Measurements from ENCODE around the gene HEATR5A. TPM values are rescaled to one million over a fixed set of nuclear protein-coding genes. Genes with fewer than 3 reads are reported as not detected.
"Not testable (repeated sequence)": the region's sequence is repeated elsewhere in the genome, so short reads cannot be mapped to it uniquely, and the experiment has no call there.

The HEATR5A gene
- polyA plus RNA-seq, 1 of the 3 experiments (the other 2 are of a cell fraction), result 7.1 TPM

- DNase-seq, result no peak
- H4K20me1 ChIP-seq (ENCODE audit: insufficient read depth), result no peaks in the 10 kb centered on the region
- WGBS (ENCODE audit: low lambda C conversion rate), result 87% methylated on average over 4 of the region's 4 CpGs
- peaks cover 0 to 5% of the 10 kb centered on the region in 2 experiments; a peak in 1 of 4 replicates for H3K4me1 ChIP-seq (ENCODE audit: control insufficient read depth in 1 of 2, insufficient read depth in 2 of 2, low read depth in 1 of 2, low read length in 1 of 2)
- ChIA-PET POLR2A (no interaction called here), CTCF (no interaction called here)
- no peaks in the 10 kb centered on the region for H3K27me3 ChIP-seq (ENCODE audit: insufficient read depth)
- no peak overlapping the region for H2AFZ ChIP-seq (ENCODE audit: low read depth)
- TF ChIP-seq, protein P1, sequence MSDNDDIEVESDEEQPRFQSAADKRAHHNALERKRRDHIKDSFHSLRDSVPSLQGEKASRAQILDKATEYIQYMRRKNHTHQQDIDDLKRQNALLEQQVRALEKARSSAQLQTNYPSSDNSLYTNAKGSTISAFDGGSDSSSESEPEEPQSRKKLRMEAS (IDR thresholded peaks at IDR 0.05; ENCODE audit: low read depth), result no peak
- TF ChIP-seq ZBTB33 (IDR thresholded peaks at IDR 0.05; ENCODE audit: borderline replicate concordance, low read depth) (no peak), TCF12 (IDR thresholded peaks at IDR 0.05) (no peak), GATA2 (CRISPR knock-in tag; IDR thresholded peaks at IDR 0.05) (no peak), RFX5 (IDR thresholded peaks at IDR 0.05; ENCODE audit: low read length) (no peak), NFIC (IDR thresholded peaks at IDR 0.05; ENCODE audit: borderline replicate concordance) (no peak), YY1 (IDR thresholded peaks at IDR 0.05; ENCODE audit: low read depth) (no peak), MEF2A (IDR thresholded peaks at IDR 0.05; ENCODE audit: borderline replicate concordance, low read depth) (no peak), SIN3A (IDR thresholded peaks at IDR 0.05; ENCODE audit: borderline replicate concordance, low read depth, low read length) (no peak), USF2 (IDR thresholded peaks at IDR 0.05; ENCODE audit: borderline replicate concordance, low read depth, low read length) (no peak), TEAD4 (IDR thresholded peaks at IDR 0.05; ENCODE audit: borderline replicate concordance, insufficient read depth) (no peak), RXRA (IDR thresholded peaks at IDR 0.05; ENCODE audit: borderline replicate concordance, low read depth) (no peak), EP300 (IDR thresholded peaks at IDR 0.05; ENCODE audit: borderline replicate concordance in 1 of 2, low read depth in 1 of 2, low read length in 1 of 2) (no peak), FOXM1 (IDR thresholded peaks at IDR 0.05; ENCODE audit: low read depth) (no peak), POLR2AphosphoS5 (IDR thresholded peaks at IDR 0.05; ENCODE audit: low read depth, low read length) (no peak)
- TF ChIP-seq, protein P2, sequence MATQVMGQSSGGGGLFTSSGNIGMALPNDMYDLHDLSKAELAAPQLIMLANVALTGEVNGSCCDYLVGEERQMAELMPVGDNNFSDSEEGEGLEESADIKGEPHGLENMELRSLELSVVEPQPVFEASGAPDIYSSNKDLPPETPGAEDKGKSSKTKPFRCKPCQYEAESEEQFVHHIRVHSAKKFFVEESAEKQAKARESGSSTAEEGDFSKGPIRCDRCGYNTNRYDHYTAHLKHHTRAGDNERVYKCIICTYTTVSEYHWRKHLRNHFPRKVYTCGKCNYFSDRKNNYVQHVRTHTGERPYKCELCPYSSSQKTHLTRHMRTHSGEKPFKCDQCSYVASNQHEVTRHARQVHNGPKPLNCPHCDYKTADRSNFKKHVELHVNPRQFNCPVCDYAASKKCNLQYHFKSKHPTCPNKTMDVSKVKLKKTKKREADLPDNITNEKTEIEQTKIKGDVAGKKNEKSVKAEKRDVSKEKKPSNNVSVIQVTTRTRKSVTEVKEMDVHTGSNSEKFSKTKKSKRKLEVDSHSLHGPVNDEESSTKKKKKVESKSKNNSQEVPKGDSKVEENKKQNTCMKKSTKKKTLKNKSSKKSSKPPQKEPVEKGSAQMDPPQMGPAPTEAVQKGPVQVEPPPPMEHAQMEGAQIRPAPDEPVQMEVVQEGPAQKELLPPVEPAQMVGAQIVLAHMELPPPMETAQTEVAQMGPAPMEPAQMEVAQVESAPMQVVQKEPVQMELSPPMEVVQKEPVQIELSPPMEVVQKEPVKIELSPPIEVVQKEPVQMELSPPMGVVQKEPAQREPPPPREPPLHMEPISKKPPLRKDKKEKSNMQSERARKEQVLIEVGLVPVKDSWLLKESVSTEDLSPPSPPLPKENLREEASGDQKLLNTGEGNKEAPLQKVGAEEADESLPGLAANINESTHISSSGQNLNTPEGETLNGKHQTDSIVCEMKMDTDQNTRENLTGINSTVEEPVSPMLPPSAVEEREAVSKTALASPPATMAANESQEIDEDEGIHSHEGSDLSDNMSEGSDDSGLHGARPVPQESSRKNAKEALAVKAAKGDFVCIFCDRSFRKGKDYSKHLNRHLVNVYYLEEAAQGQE (IDR thresholded peaks at IDR 0.05; ENCODE audit: low read depth, low read length), result no peak
- TF ChIP-seq, protein P3, sequence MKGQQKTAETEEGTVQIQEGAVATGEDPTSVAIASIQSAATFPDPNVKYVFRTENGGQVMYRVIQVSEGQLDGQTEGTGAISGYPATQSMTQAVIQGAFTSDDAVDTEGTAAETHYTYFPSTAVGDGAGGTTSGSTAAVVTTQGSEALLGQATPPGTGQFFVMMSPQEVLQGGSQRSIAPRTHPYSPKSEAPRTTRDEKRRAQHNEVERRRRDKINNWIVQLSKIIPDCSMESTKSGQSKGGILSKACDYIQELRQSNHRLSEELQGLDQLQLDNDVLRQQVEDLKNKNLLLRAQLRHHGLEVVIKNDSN (IDR thresholded peaks at IDR 0.05; ENCODE audit: borderline replicate concordance, low read depth), result no peak
- H3K36me3 ChIP-seq (replicated peaks in 1 of 2; ENCODE audit: control insufficient read depth in 1 of 2, insufficient read depth in 2 of 2, low read length in 1 of 2), result peaks cover 7 to 24% of the 10 kb centered on the region in 2 experiments
- no peaks in the 10 kb centered on the region for H3K9me3 ChIP-seq
- no peak overlapping the region for H3K27ac ChIP-seq (ENCODE audit: low read depth in 2 of 2, low read length in 1 of 2)
- no peaks in the 10 kb centered on the region for H3K79me2 ChIP-seq (ENCODE audit: insufficient read depth)
- no peak overlapping the region for H3K4me2 ChIP-seq
- H3K9me2 ChIP-seq, result no peaks in the 10 kb centered on the region
- H3F3A ChIP-seq (replicated peaks; ENCODE audit: insufficient read depth), result peaks cover 12% of the 10 kb centered on the region
- no peak overlapping the region for H3K9ac ChIP-seq
- no peak overlapping the region for H3K4me3 ChIP-seq (ENCODE audit: low read depth in 2 of 2, low read length in 1 of 2)
These were observed 57.6 kb downstream of the HEATR5A start for GRCh38 chr14:31362746-31363145.

- POLR2A ChIA-PET; H3K4me1 ChIP-seq (ENCODE audit: control insufficient read depth in 1 of 2, insufficient read depth in 2 of 2, low read depth in 1 of 2, low read length in 1 of 2); H3K4me2 ChIP-seq; H3K27me3 ChIP-seq (ENCODE audit: insufficient read depth); H3K4me3 ChIP-seq (ENCODE audit: low read depth in 2 of 2, low read length in 1 of 2); H3K9me3 ChIP-seq; H3K9me2 ChIP-seq; CTCF ChIA-PET; H2AFZ ChIP-seq (ENCODE audit: low read depth); DNase-seq; H4K20me1 ChIP-seq (ENCODE audit: insufficient read depth); H3K79me2 ChIP-seq (ENCODE audit: insufficient read depth): not testable (repeated sequence)
- Histone ChIP-seq H3F3A (replicated peaks; ENCODE audit: insufficient read depth) (peaks cover 19% of the 10 kb centered on the region), H3K27ac (ENCODE audit: low read depth in 2 of 2, low read length in 1 of 2) (peak overlapping the region in 1 of 2 experiments; percentile 71; a peak in 2 of 4 replicates), H3K36me3 (replicated peaks in 1 of 2; ENCODE audit: control insufficient read depth in 1 of 2, insufficient read depth in 2 of 2, low read length in 1 of 2) (peaks cover 9 to 20% of the 10 kb centered on the region in 2 experiments), H3K9ac (peak overlapping the region; percentile 23; the same call in 1 of the 2 replicates)
- 97% methylated on average over 4 of the region's 4 CpGs for WGBS (ENCODE audit: low lambda C conversion rate)
These were observed 58.6 kb downstream of the HEATR5A start for GRCh38 chr14:31361761-31362160.
